ENCODE measurements around the gene NPLOC4.

DNA sequence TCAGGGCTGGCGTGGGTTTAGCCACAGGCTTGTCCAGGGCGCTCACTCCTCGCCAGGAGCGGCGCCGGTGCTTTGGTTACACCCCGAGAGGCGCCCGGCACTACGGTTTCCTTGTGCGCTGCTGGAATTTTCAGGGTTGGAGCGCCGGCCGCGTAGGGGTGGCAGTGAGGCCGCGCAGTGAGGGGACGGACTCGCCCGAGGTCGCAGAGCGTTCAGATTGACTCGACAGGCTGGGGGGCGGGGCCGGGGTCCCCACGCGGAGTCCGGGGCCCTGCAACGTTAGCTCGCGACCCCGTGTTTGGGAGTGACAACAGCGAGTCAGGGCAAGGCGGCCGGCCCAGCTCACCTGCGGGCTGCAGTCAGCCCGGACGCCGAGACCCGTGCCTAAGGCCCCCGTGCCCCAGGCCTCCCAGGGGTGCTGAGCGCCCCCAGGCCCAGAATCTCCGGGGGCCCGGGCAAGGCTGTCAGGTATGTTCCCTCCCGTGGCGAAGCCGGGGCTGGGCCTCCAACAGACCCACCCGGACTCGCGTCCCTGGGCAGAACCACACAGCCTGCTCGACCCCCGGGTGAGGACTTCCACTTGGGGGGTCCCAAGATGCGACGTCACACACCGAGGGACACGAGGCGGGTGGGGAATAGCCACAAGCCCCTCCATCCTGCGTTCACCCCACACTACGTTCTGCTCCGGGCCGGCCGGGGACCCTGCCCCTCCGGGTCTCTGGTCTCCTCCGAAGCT, 123.0 kb downstream of the NPLOC4 start:
- TF ChIP-seq EP300 (IDR thresholded peaks at IDR 0.05; ENCODE audit: borderline replicate concordance in 1 of 2, low read depth in 1 of 2, low read length in 1 of 2) (no peak), TEAD4 (IDR thresholded peaks at IDR 0.05; ENCODE audit: borderline replicate concordance, insufficient read depth) (no peak), NRF1 (IDR thresholded peaks at IDR 0.05; ENCODE audit: low read depth, low read length) (no peak), CTCF (IDR thresholded peaks at IDR 0.05) (no peak), EZH2phosphoT487 (IDR thresholded peaks at IDR 0.05; ENCODE audit: borderline replicate concordance, low read depth) (no peak), JUND (IDR thresholded peaks at IDR 0.05) (no peak), MAX (IDR thresholded peaks at IDR 0.05; ENCODE audit: low read depth) (no peak)
- TF ChIP-seq, protein P1, sequence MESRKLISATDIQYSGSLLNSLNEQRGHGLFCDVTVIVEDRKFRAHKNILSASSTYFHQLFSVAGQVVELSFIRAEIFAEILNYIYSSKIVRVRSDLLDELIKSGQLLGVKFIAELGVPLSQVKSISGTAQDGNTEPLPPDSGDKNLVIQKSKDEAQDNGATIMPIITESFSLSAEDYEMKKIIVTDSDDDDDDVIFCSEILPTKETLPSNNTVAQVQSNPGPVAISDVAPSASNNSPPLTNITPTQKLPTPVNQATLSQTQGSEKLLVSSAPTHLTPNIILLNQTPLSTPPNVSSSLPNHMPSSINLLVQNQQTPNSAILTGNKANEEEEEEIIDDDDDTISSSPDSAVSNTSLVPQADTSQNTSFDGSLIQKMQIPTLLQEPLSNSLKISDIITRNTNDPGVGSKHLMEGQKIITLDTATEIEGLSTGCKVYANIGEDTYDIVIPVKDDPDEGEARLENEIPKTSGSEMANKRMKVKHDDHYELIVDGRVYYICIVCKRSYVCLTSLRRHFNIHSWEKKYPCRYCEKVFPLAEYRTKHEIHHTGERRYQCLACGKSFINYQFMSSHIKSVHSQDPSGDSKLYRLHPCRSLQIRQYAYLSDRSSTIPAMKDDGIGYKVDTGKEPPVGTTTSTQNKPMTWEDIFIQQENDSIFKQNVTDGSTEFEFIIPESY (IDR thresholded peaks at IDR 0.05; ENCODE audit: borderline replicate concordance, low read depth), result no peak

Data from SK-N-SH (cell line).